A549 treated with GW870086 at 1 μM for 4 hours (cell line): ENCODE results near the gene SNX22. TPM values are rescaled to one million over a fixed set of nuclear protein-coding genes. Genes with fewer than 3 reads are reported as not detected.

Experiments
- total RNA-seq: library from RNA; stranded (reverse); fragments of 200-300 nt; extraction: Qiagen RNA extraction; gene quantifications from 5 replicates; pipeline ENCODE4 v1.2.3, GENCODE V29; 2022; ENCODE audit warnings: low read depth

The SNX22 gene
- total RNA-seq = 0.74 to 1.3 TPM (median 0.99 TPM) in 5 replicates

DNA sequence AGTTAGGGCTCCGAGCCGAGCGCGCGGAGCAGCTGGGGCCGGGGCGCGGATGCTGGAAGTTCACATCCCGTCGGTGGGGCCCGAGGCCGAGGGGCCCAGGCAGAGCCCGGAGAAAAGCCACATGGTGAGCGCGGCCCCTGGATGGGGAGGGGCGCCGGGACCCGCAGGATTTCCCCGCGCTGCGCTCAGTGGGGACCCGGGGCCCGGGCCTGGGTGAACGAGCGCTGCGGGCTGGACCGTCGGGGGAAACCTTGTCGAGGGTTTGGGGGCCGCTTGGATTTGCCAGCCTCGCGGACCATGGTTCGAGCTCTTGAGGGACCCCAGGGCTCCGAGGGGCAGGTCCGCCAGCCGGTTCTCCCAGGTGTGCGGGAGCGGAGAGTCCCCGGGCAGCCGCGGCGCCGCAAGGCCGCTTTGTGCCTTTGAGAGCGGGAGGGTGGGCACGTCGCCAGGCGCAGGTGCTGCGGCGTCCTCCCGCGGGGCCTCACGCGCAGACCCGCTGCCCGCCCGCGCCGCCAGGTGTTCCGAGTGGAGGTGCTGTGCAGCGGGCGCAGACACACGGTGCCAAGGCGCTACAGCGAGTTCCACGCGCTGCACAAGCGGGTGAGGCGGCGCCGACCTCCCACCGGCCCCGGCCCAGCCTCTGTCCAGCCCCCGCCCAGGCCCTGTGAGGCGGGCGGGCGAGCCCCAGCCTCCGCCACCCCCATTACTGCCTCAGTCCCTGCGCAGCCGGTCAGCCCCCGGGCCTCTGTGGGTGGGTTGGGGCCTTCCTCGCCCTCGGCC, at the start of gene SNX22:
TSS of gene SNX22 (plus strand) at position 5 of the 780 bp plus-strand sequence. CDS start at position 50, 45 bp downstream.

GRCh38 chr15:64162869-64163658, 11.5 kb downstream of the SNX22 start, which contains the start of gene PPIB:
PPIB (minus strand) TSS chr15:64163022; CDS start chr15:64162986, 36 bp downstream.

Other genes starting within 250 kb of the SNX22 start
- gene DAPK2, start 105.2 kb upstream of the SNX22 start, total RNA-seq = 4.2 to 5.4 TPM (median 4.8 TPM) in 5 replicates
- gene CIAO2A, start 57.9 kb upstream of the SNX22 start, total RNA-seq = 116 to 195 TPM (median 122 TPM) in 5 replicates
- 68.5 to 81.3 TPM (median 75.1 TPM) in 5 replicates for gene SNX1, start 55.7 kb upstream of the SNX22 start, total RNA-seq
- 742 to 815 TPM (median 791 TPM) in 5 replicates for gene PPIB, start 11.3 kb downstream of the SNX22 start, total RNA-seq
- gene CSNK1G1, start 204.4 kb downstream of the SNX22 start, total RNA-seq = 13.9 to 19.4 TPM (median 16.7 TPM) in 5 replicates
- 128 to 247 TPM (median 163 TPM) in 5 replicates for gene PCLAF, start 229.7 kb downstream of the SNX22 start, total RNA-seq
- 27.0 to 32.8 TPM (median 28.1 TPM) in 5 replicates for gene TRIP4, start 236.1 kb downstream of the SNX22 start, total RNA-seq